NCI-H187 (cell line): ENCODE results near the gene STX3.

Experiments
- DNase-seq, 2 experiments: peaks; one replicate each; lab custom pipeline; 2025; lab: John Stamatoyannopoulos, UW

Gene STX3

GRCh38 chr11:59754859-59755700 lies at the start of gene STX3:
STX3 (plus strand) TSS chr11:59755376; CDS start chr11:59755606, 230 bp downstream.
- peak; percentile 72 to 82 for DNase-seq

- no peak for DNase-seq
Observed at GRCh38 chr11:59706518-59707285, 48.5 kb upstream of the STX3 start.

- no peak for DNase-seq
Observed at GRCh38 chr11:59707371-59707770, 47.8 kb upstream of the STX3 start.

GRCh38 chr11:59708537-59708936 lies 46.6 kb upstream of the STX3 start:
- DNase-seq: no peak

- no peak for DNase-seq
Observed at GRCh38 chr11:59710136-59710847, 44.9 kb upstream of the STX3 start.

DNA sequence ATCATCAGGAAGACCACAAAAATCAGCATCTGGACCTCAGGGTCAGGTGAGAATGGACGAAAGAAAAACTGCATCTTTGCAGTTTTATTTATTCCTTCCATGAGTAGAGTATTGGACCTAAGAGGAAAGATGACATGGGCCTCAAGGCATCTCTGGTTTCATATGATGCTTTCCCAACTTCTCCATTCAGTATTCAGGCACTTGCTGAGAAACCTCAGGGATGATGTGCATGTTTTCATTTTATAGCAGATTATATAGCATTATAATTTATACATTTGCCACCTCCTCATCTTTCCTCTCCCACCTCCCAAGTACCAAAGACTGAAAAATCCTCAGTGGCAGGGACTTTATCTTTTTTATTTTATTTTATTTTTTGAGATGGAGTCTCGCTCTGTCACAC lies 41.4 kb upstream of the STX3 start, which contains the start of gene OR10V1:
Gene OR10V1, minus strand, starts transcription at position 101 of the 400 bp plus-strand sequence. Its CDS starts 0 bp downstream, at position 101.
- DNase-seq: no peak

GRCh38 chr11:59716051-59716450 lies 39.1 kb upstream of the STX3 start:
- no peak for DNase-seq

DNA sequence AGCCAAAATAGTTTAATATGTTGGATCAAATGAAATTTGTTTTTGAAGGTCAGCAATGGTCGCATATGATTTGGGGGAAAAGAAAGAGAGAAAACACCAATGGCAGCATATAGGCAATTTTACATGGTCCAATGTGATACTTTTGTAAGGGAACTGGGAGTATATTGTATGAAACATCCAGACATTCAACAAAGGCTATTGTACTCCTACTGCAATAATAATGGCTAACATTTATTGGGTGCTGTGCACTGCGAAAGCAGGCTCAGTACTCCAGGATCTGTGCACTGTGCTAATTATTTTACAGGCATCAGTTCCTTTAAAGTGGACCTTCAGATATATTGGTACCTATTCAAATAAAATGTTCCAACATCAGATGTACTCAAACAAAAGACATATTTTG lies 35.6 kb upstream of the STX3 start:
- DNase-seq: no peak

DNA sequence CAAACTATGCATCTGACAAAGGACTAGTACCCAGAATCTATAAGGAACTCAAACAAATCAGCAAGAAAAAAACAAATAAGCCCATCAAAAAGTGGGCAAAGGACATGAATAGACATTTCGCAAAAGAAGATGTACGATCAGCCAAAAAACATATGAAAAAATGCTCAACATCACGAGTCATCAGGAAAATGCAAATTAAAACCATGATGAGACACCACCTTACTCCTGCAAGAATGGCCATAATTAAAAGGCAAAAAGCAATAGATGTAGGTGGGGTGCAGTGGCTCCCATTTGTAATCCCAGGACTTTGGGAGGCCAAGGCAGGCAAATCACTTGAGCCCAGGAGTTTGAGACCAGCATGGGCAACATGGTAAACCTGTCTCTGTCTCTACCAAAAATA lies 31.1 kb upstream of the STX3 start:
- no peak for DNase-seq

DNA sequence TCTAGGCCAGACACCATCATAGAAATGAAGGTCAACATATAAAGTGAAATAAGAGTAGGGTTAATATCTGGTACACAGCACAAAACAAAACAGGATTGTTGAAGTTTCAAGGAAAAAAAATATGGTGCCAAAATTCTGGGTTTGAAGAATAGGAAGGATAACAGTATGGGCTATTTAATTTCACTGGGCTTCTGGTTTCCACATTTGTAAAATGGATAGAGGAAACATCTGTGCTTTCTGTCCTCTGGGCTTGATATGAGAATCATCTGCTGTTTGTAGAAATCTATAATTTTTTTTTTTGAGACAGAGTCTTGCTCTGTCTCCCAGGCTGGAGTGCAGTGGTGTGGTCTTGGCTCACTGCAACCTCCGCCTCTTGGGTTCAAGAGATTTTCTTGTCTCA lies 27.8 kb upstream of the STX3 start:
- no peak for DNase-seq

- DNase-seq: no peak
Observed at GRCh38 chr11:59728154-59728553, 27.0 kb upstream of the STX3 start.

DNA sequence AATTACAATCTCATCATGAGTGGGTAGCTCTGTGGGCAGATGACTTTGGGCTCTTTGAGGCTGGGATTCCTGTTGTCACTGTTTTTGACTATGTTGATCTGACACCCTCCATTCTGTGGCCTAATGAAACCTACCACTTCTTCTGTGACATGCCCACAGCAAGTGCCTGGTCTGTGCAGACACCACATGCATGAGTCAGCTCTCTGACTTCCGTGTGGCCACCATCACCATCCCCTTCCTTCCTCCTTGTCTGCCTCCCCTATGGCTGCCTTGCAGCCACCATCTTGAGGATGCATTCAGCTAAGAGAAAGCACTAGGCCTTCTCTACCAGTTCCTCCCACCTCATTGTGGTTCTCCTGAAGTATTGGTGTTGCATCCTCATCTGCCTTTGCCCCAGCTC lies 26.3 kb upstream of the STX3 start:
- no peak for DNase-seq

DNA sequence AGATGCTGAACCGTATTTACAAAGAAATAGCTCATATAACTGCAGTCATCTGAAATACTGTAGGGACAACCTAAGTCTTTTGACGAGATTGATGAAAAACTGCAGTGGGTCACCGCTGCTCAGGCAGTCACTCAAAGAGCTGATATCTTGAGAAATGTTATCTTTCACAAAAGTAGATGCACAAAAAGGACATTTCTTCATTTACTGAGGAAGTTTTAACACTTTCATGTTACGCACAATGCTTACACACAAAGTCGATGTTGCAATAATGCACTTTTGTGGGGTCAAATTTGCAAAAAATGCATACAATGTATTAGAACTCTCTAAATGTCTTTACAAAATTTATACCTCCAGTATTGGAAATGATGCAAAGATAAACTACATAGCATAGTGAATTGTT lies 25.3 kb upstream of the STX3 start:
- no peak for DNase-seq

- no peak for DNase-seq
Observed at GRCh38 chr11:59730896-59731565, 24.1 kb upstream of the STX3 start.

- DNase-seq: no peak
Observed at GRCh38 chr11:59746111-59746510, 9.1 kb upstream of the STX3 start.

GRCh38 chr11:59753650-59754493 lies 1.3 kb upstream of the STX3 start:
- peak; percentile 51 to 72 for DNase-seq

- DNase-seq: no peak
Observed at GRCh38 chr11:59754494-59754858, 700 bp upstream of the STX3 start.

DNA sequence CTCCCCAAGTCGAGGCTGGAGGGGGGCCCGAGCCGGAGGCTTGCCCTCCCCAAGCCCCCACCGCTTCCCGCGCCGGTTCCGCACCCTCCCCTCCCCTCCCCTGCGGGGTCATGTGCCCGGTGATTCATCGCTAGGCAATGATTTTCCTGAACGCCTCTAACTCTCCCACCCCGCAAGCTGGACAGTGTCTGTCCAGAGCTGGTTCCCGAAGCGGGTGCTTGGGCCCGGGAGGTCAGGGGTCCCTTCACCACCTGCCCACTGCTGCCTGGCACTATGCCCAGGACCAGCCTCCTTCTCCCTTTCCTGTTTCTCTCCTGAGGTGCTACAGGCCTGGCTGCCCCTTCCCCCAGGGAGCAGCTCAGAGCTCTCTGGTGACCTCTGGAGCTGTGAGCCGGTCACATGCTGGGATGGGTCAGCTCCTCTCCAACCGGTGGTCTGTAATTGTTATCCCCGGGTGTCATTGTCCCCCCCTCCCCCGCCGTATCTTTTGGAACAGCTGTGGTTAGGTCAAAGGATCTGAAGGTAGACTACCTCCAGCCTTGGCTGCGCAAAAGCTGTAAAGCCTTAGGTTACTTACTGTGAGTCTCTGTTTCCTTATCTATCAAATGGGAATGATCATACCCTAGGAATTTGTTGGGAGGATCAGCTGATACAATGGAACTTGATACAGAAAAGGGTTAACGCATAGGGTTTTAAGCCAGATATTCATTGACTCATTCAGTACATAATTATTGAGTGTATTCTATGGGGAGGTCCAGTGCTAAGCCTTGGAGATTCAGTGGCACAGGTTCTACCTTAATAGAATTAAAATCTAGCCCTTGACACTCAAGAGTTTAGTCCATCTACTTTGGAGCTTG lies 753 bp downstream of the STX3 start:
- DNase-seq: no peak

DNA sequence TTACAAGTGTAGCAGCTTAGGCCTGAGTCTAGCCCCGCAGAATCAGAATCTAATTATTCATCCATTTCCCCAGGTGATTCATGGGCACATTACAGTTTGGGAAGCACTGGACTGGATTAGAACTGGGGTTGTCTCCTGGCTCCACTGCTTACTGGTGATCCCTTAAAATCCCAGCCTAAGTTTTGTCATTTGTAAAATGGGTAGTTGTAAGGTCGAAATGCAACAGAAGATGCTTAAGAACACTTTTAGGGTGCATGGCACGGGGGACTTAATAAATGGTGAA lies 1.3 kb downstream of the STX3 start:
- DNase-seq: no peak

DNA sequence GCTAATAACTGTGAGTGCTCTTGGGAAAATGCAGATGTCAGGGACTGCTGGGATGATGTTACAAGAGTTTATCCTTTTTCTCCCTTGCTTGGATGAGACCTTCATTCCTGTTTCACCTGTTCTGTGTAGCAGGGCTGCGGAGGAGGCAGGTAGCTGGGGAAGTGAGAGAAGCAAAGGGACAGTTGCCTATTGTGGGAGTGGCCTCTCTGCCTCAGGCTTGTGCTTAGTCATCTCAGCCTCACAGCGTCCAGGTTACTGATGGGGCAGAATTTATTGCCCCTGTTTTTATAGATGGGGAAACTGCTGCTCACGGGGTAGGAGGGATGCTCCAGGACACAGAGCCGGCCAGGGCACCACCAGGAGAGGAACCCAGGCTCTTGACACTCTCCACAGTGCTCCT lies 1.7 kb downstream of the STX3 start:
- no peak for DNase-seq
